SK-N-SH (cell line): ENCODE data around the gene PROSER3. TPM values are rescaled to one million over a fixed set of nuclear protein-coding genes. Genes with fewer than 3 reads are reported as not detected.

Experiments
- CTCF ChIA-PET: fragments of 300-600, 350-600 bp; formaldehyde crosslinking; extraction: SDS; loops from one replicate; lab custom pipeline; 2021; lab: Yijun Ruan, JAX
- POLR2A ChIA-PET: fragments of 350-600 bp; sonication (Branson Sonifier 250); formaldehyde crosslinking; extraction: SDS; loops from one replicate; lab custom pipeline; 2020; ENCODE audit warnings: antibody characterized with exemption, inconsistent platforms; lab: Yijun Ruan, JAX
- DNase-seq: peaks from one replicate; pipeline ENCODE4 v3.0.0; 2012
- H2AFZ ChIP-seq: fragments of 200-600 bp; sonication (generic); 2 replicates; pipeline ENCODE4 v1.8.1; 2016; ENCODE audit warnings: antibody characterized with exemption, mild to moderate bottlenecking, low read depth
- H3F3A ChIP-seq: fragments of 200-600 bp; sonication (generic); replicated peaks from 2 replicates; pipeline ENCODE3; 2016; ENCODE audit warnings: antibody characterized with exemption, mild to moderate bottlenecking; ENCODE audit not compliant: insufficient read depth
- H3K27ac ChIP-seq, 2 experiments: fragments of 200-500 bp in 1 of 2; fragments of 200-600 bp in 1 of 2; sonication (Bioruptor generic) in 1 of 2; sonication (generic), shearing (Covaris generic) in 1 of 2; 2 replicates each; pipeline versions ENCODE4 v1.5.1 to v1.6.1; 2014 to 2016; ENCODE audit warnings: low read depth in 2 of 2, inconsistent platforms in 1 of 2, low read length in 1 of 2, mild to moderate bottlenecking in 1 of 2, mixed read lengths in 1 of 2
- H3K27me3 ChIP-seq: fragments of 200-600 bp; sonication (generic), shearing (Covaris generic); 2 replicates; pipeline ENCODE4 v1.6.1; 2016; ENCODE audit warnings: mixed run types; ENCODE audit not compliant: insufficient read depth
- H3K36me3 ChIP-seq, 2 experiments: fragments of 200-500 bp in 1 of 2; fragments of 200-600 bp in 1 of 2; sonication (Bioruptor generic) in 1 of 2; sonication (generic) in 1 of 2; replicated peaks in 1 of 2; 2 replicates each; pipeline versions ENCODE3 to v1.5.1; 2014 to 2016; ENCODE audit warnings: low read length in 1 of 2, mild to moderate bottlenecking in 1 of 2; ENCODE audit not compliant: insufficient read depth in 2 of 2, control insufficient read depth in 1 of 2
- H3K4me1 ChIP-seq, 2 experiments: fragments of 200-500 bp in 1 of 2; fragments of 200-600 bp in 1 of 2; sonication (Bioruptor generic) in 1 of 2; sonication (generic), shearing (Covaris generic) in 1 of 2; 2 replicates each; pipeline versions ENCODE4 v1.5.1 to v1.6.1; 2014 to 2016; ENCODE audit warnings: low read depth in 1 of 2, low read length in 1 of 2, mixed run types in 1 of 2; ENCODE audit not compliant: insufficient read depth in 2 of 2, control insufficient read depth in 1 of 2
- H3K4me2 ChIP-seq: fragments of 200-600 bp; sonication (generic), shearing (Covaris generic); 2 replicates; pipeline ENCODE4 v1.6.1; 2017; ENCODE audit warnings: mixed run types
- H3K4me3 ChIP-seq, 2 experiments: fragments of 200-500 bp in 1 of 2; fragments of 200-600 bp in 1 of 2; sonication (Bioruptor generic) in 1 of 2; sonication (generic), shearing (Covaris generic) in 1 of 2; 2 replicates each; pipeline versions ENCODE4 v1.5.1 to v1.8.1; 2014 to 2016; ENCODE audit warnings: low read depth in 2 of 2, inconsistent platforms in 1 of 2, low read length in 1 of 2, mild to moderate bottlenecking in 1 of 2, mixed read lengths in 1 of 2, moderate library complexity in 1 of 2
- H3K79me2 ChIP-seq: fragments of 200-600 bp; sonication (generic); 2 replicates; pipeline ENCODE4 v1.8.1; 2017; ENCODE audit warnings: mild to moderate bottlenecking; ENCODE audit not compliant: insufficient read depth
- H3K9ac ChIP-seq: fragments of 200-600 bp; sonication (generic); 2 replicates; pipeline ENCODE4 v1.6.1; 2017; ENCODE audit warnings: mixed run types
- H3K9me2 ChIP-seq: fragments of 200-600 bp; sonication (generic); 2 replicates; pipeline ENCODE4 v1.6.1; 2017; ENCODE audit warnings: mixed run types
- H3K9me3 ChIP-seq: fragments of 200-600 bp; sonication (generic); 2 replicates; pipeline ENCODE4 v1.6.1; 2017; ENCODE audit warnings: mixed run types, mild to moderate bottlenecking, moderate library complexity
- H4K20me1 ChIP-seq: fragments of 200-600 bp; sonication (generic); 2 replicates; pipeline ENCODE4 v1.6.1; 2017; ENCODE audit warnings: mild to moderate bottlenecking, mixed run types; ENCODE audit not compliant: insufficient read depth
- EZH2phosphoT487 ChIP-seq: fragments of 200-600 bp; sonication (generic); IDR thresholded peaks from 2 replicates; pipeline ENCODE4 v1.6.1; 2017; ENCODE audit warnings: low read depth, mixed run types, mild to moderate bottlenecking, antibody characterized with exemption, moderate library complexity, borderline replicate concordance
- FOXM1 ChIP-seq: IDR thresholded peaks from 2 replicates; pipeline ENCODE4 v1.4.0; 2012; ENCODE audit warnings: low read depth, mild to moderate bottlenecking
- GATA2 ChIP-seq: sonication (generic); formaldehyde crosslinking; IDR thresholded peaks from 2 replicates; pipeline ENCODE4 v1.5.0; 2020; ENCODE audit warnings: mild to moderate bottlenecking, missing genetic modification reagents
- JUND ChIP-seq: IDR thresholded peaks from 2 replicates; pipeline ENCODE4 v1.4.0; 2012
- MXI1 ChIP-seq: IDR thresholded peaks from 2 replicates; pipeline ENCODE4 v1.6.1; 2012; ENCODE audit warnings: mild to moderate bottlenecking, low read depth, low read length, improper control_type of control experiment
- REST ChIP-seq: IDR thresholded peaks from 2 replicates; pipeline ENCODE4 v1.6.1; 2012; ENCODE audit warnings: mild to moderate bottlenecking, low read depth, low read length, moderate library complexity
- RXRA ChIP-seq: IDR thresholded peaks from 2 replicates; pipeline ENCODE4 v1.4.0; 2012; ENCODE audit warnings: low read depth, mild to moderate bottlenecking, borderline replicate concordance
- TEAD4 ChIP-seq: IDR thresholded peaks from 2 replicates; pipeline ENCODE4 v1.4.0; 2012; ENCODE audit warnings: mild to moderate bottlenecking, borderline replicate concordance; ENCODE audit not compliant: insufficient read depth
- YY1 ChIP-seq: IDR thresholded peaks from 2 replicates; pipeline ENCODE4 v1.4.0; 2012; ENCODE audit warnings: low read depth, mild to moderate bottlenecking
- WGBS: methylation state at CpG from one replicate; pipeline ENCODE4 v1.1.6; 2017; ENCODE audit warnings: low lambda C conversion rate; 5-methylcytosine and 5-hydroxymethylcytosine counted together
- polyA plus RNA-seq, 3 experiments: library from polyadenylated mRNA; depleted of rRNA; stranded (reverse); fragments of >200 nt; gene quantifications; 2 replicates each; pipeline ENCODE4 v1.2.3, GENCODE V29; 2012
- TF ChIP-seq, protein P1 (sequence below): IDR thresholded peaks from 2 replicates; pipeline ENCODE4 v1.4.0; 2012; ENCODE audit warnings: low read depth, borderline replicate concordance
- TF ChIP-seq, protein P2 (sequence below): IDR thresholded peaks from 2 replicates; pipeline ENCODE4 v1.4.0; 2012; ENCODE audit warnings: low read depth, borderline replicate concordance
- TF ChIP-seq, protein P3 (sequence below): fragments of 150-350 bp; IDR thresholded peaks from 2 replicates; pipeline ENCODE4 v1.6.1; 2016; ENCODE audit warnings: mild to moderate bottlenecking, low read depth, low read length

The PROSER3 gene
- polyA plus RNA-seq, 1 of the 3 experiments (the other 2 are of a cell fraction) = 12.5 TPM

GRCh38 chr19:35727956-35728706 lies 29.8 kb upstream of the PROSER3 start:
- no peak for TF ChIP-seq TEAD4
- TF ChIP-seq EZH2phosphoT487 = no peak
- TF ChIP-seq REST = no peak
- no peak for TF ChIP-seq MXI1
- TF ChIP-seq FOXM1 = no peak
- TF ChIP-seq YY1 = no peak
- TF ChIP-seq RXRA = no peak
- no peak for TF ChIP-seq GATA2 (CRISPR knock-in tag)
- TF ChIP-seq, protein P1, sequence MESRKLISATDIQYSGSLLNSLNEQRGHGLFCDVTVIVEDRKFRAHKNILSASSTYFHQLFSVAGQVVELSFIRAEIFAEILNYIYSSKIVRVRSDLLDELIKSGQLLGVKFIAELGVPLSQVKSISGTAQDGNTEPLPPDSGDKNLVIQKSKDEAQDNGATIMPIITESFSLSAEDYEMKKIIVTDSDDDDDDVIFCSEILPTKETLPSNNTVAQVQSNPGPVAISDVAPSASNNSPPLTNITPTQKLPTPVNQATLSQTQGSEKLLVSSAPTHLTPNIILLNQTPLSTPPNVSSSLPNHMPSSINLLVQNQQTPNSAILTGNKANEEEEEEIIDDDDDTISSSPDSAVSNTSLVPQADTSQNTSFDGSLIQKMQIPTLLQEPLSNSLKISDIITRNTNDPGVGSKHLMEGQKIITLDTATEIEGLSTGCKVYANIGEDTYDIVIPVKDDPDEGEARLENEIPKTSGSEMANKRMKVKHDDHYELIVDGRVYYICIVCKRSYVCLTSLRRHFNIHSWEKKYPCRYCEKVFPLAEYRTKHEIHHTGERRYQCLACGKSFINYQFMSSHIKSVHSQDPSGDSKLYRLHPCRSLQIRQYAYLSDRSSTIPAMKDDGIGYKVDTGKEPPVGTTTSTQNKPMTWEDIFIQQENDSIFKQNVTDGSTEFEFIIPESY = no peak
- no peak for TF ChIP-seq JUND
- TF ChIP-seq, protein P2, sequence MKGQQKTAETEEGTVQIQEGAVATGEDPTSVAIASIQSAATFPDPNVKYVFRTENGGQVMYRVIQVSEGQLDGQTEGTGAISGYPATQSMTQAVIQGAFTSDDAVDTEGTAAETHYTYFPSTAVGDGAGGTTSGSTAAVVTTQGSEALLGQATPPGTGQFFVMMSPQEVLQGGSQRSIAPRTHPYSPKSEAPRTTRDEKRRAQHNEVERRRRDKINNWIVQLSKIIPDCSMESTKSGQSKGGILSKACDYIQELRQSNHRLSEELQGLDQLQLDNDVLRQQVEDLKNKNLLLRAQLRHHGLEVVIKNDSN = no peak
- TF ChIP-seq, protein P3, sequence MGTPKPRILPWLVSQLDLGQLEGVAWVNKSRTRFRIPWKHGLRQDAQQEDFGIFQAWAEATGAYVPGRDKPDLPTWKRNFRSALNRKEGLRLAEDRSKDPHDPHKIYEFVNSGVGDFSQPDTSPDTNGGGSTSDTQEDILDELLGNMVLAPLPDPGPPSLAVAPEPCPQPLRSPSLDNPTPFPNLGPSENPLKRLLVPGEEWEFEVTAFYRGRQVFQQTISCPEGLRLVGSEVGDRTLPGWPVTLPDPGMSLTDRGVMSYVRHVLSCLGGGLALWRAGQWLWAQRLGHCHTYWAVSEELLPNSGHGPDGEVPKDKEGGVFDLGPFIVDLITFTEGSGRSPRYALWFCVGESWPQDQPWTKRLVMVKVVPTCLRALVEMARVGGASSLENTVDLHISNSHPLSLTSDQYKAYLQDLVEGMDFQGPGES = no peak
- no peaks in the 10 kb centered on the region for H4K20me1 ChIP-seq
- POLR2A ChIA-PET = interaction anchor here (0.5 to 3.5 kb wide), 2 partner anchors 12 to 21 kb away, joined by 4 to 10 read pairs; no protein-coding TSS in a partner anchor
- no peaks in the 10 kb centered on the region for H3K9me3 ChIP-seq
- no peaks in the 10 kb centered on the region for H3K27me3 ChIP-seq
- CTCF ChIA-PET = interaction anchor here (1.0 kb wide), 2 partner anchors 12 to 16 kb away, joined by 3 read pairs; no protein-coding TSS in a partner anchor
- WGBS = 90% methylated on average over 18 of the region's 19 CpGs
- no peak overlapping the region for H3K4me3 ChIP-seq
- no peak for DNase-seq
- H3K9me2 ChIP-seq = no peaks in the 10 kb centered on the region
- no peak overlapping the region for H3K9ac ChIP-seq
- H3K79me2 ChIP-seq = no peaks in the 10 kb centered on the region
- no peaks in the 10 kb centered on the region for H3K4me1 ChIP-seq
- H2AFZ ChIP-seq = no peak overlapping the region
- no peak overlapping the region for H3K4me2 ChIP-seq
- H3K36me3 ChIP-seq = peaks cover 18 to 91% of the 10 kb centered on the region in 2 experiments
- H3K27ac ChIP-seq = no peak overlapping the region
- H3F3A ChIP-seq = no peaks in the 10 kb centered on the region
